CD14-positive monocyte (primary cell): Measurements from ENCODE around the gene THEMIS. TPM values are rescaled to one million over a fixed set of nuclear protein-coding genes. Genes with fewer than 3 reads are reported as not detected.

Experiments used
- DNase-seq, 3 donors: peaks; one replicate each; pipeline ENCODE4 v3.0.0-alpha.2; 2011 to 2022
- H2AFZ ChIP-seq: 2 replicates; pipeline ENCODE4 v1.6.0; 2012; ENCODE audit warnings: mild to moderate bottlenecking, low read depth, low read length, inconsistent platforms; ENCODE audit not compliant: insufficient read depth, poor library complexity, severe bottlenecking
- H3K27ac ChIP-seq, 2 donors: 1 replicate in 1 of 2; 2 replicates in 1 of 2; pipeline ENCODE4 v1.5.1; 2012 to 2013; ENCODE audit warnings: low read length in 2 of 2, control low read depth in 1 of 2, inconsistent platforms in 1 of 2, low read depth in 1 of 2, mild to moderate bottlenecking in 1 of 2
- H3K27me3 ChIP-seq, 2 donors: one replicate each; pipeline versions ENCODE4 v1.6.0 to v1.6.1; 2011 to 2013; ENCODE audit warnings: low read length in 2 of 2; ENCODE audit not compliant: control insufficient read depth in 2 of 2, insufficient read depth in 2 of 2
- H3K36me3 ChIP-seq, 2 donors: replicated peaks in 1 of 2; 1 replicate in 1 of 2; 2 replicates in 1 of 2; pipeline versions ENCODE4 v1.5.1 to v1.6.1; 2012 to 2013; ENCODE audit warnings: low read length in 2 of 2, control low read depth in 1 of 2, inconsistent platforms in 1 of 2, mild to moderate bottlenecking in 1 of 2; ENCODE audit not compliant: insufficient read depth in 2 of 2, control insufficient read depth in 1 of 2
- H3K4me1 ChIP-seq, 2 donors: 1 replicate in 1 of 2; 2 replicates in 1 of 2; pipeline versions ENCODE4 v1.5.1 to v1.6.1; 2012 to 2013; ENCODE audit warnings: low read length in 2 of 2, control low read depth in 1 of 2, inconsistent platforms in 1 of 2, mild to moderate bottlenecking in 1 of 2, moderate library complexity in 1 of 2; ENCODE audit not compliant: insufficient read depth in 2 of 2, control insufficient read depth in 1 of 2
- H3K4me2 ChIP-seq: replicated peaks from 2 replicates; pipeline ENCODE3; 2012; ENCODE audit warnings: low read length, moderate library complexity, mild to moderate bottlenecking; ENCODE audit not compliant: poor library complexity, severe bottlenecking; ENCODE audit errors: extremely low read depth
- H3K4me3 ChIP-seq, 3 experiments: fragments of 200-600 bp in 1 of 3; sonication (generic) in 1 of 3; replicated peaks in 1 of 3; 1 replicate in 2 of 3; 2 replicates in 1 of 3; pipeline ENCODE4 v1.5.1; 2011 to 2013; ENCODE audit warnings: low read length in 3 of 3, mild to moderate bottlenecking in 3 of 3, control low read depth in 2 of 3, low read depth in 2 of 3, inconsistent platforms in 1 of 3, moderate library complexity in 1 of 3
- H3K79me2 ChIP-seq: 2 replicates; pipeline ENCODE4 v1.6.0; 2012; ENCODE audit warnings: mild to moderate bottlenecking, control low read depth, inconsistent platforms, low read length, moderate library complexity; ENCODE audit not compliant: insufficient read depth
- H3K9ac ChIP-seq: 2 replicates; pipeline ENCODE4 v1.6.0; 2017; ENCODE audit warnings: low read length, mild to moderate bottlenecking; ENCODE audit not compliant: insufficient read depth, poor library complexity, severe bottlenecking
- H3K9me3 ChIP-seq, 2 donors: replicated peaks in 1 of 2; 1 replicate in 1 of 2; 2 replicates in 1 of 2; pipeline versions ENCODE4 v1.5.1 to v1.6.1; 2012 to 2013; ENCODE audit warnings: low read length in 2 of 2, control low read depth in 1 of 2; ENCODE audit not compliant: control insufficient read depth in 1 of 2, insufficient read depth in 1 of 2
- H4K20me1 ChIP-seq: 2 replicates; pipeline ENCODE4 v1.6.0; 2012; ENCODE audit warnings: mild to moderate bottlenecking, low read length, control low read depth, moderate library complexity; ENCODE audit not compliant: insufficient read depth
- H3K27ac Mint-ChIP-seq, 7 donors: one replicate each; pipeline ENCODE4 v1.8.0; 2020; ENCODE audit warnings: mild to moderate bottlenecking in 7 of 7, mixed read lengths in 7 of 7, moderate library complexity in 6 of 7, inconsistent platforms in 2 of 7
- H3K27me3 Mint-ChIP-seq, 3 donors: one replicate each; pipeline ENCODE4 v1.8.0; 2021 to 2022; ENCODE audit warnings: low read depth in 3 of 3, mild to moderate bottlenecking in 3 of 3, mixed read lengths in 3 of 3, moderate library complexity in 3 of 3, inconsistent platforms in 1 of 3
- H3K36me3 Mint-ChIP-seq, 2 donors: one replicate each; pipeline ENCODE4 v1.8.0; 2020; ENCODE audit warnings: mixed read lengths in 2 of 2, inconsistent platforms in 1 of 2, mild to moderate bottlenecking in 1 of 2
- H3K4me1 Mint-ChIP-seq: one replicate; pipeline ENCODE4 v1.8.0; 2020; ENCODE audit warnings: mild to moderate bottlenecking, mixed read lengths
- H3K4me3 Mint-ChIP-seq, 2 donors: one replicate each; pipeline ENCODE4 v1.8.0; 2020; ENCODE audit warnings: mild to moderate bottlenecking in 2 of 2, mixed read lengths in 2 of 2, moderate library complexity in 1 of 2
- H3K9me3 Mint-ChIP-seq, 7 donors: one replicate each; pipeline ENCODE4 v1.8.0; 2020 to 2022; ENCODE audit warnings: mixed read lengths in 7 of 7, mild to moderate bottlenecking in 6 of 7, moderate library complexity in 6 of 7, inconsistent platforms in 2 of 7
- CTCF ChIP-seq: fragments of 200-600 bp; IDR thresholded peaks from one replicate; pipeline ENCODE4 v1.8.0; 2022; ENCODE audit warnings: antibody characterized with exemption, mild to moderate bottlenecking
- WGBS: methylation state at CpG from one replicate; pipeline ENCODE4 v1.1.5; 2013; ENCODE audit warnings: missing lambda C conversion rate; ENCODE audit not compliant: insufficient coverage; 5-methylcytosine and 5-hydroxymethylcytosine counted together
- intact Hi-C, 2 donors: fragments of 100-400 bp; cut with micrococcal nuclease; formaldehyde crosslinking; loops; one replicate each; pipeline versions ENCODE4 v1.15.0 to v1.15.1; 2023
- polyA plus RNA-seq, 3 donors: library from polyadenylated mRNA; depleted of rRNA in 1 of 3; unstranded in 2 of 3; stranded (reverse) in 1 of 3; fragments of 300-500 nt in 2 of 3; fragments of >200 nt in 1 of 3; fragmentation: Illumina TruSeq in 2 of 3; gene quantifications; 1 replicate in 2 of 3; 2 replicates in 1 of 3; pipeline ENCODE4 v1.2.3, GENCODE V29; 2012 to 2021

THEMIS gene
- polyA plus RNA-seq, 3 donors: 0.13 to 0.16 TPM; not detected in 1

- Mint-ChIP-seq H3K36me3 (no peaks in the 10 kb centered on the region), H3K4me1 (no peaks in the 10 kb centered on the region), H3K27ac (no peak overlapping the region), H3K9me3 (peaks cover 0 to 4% (median 1%) of the 10 kb centered on the region in 7 donors), H3K27me3 (no peaks in the 10 kb centered on the region), H3K4me3 (no peak overlapping the region)
- Histone ChIP-seq H2AFZ (no peak overlapping the region), H4K20me1 (no peaks in the 10 kb centered on the region), H3K4me2 (no peak overlapping the region), H3K9me3 (no peaks in the 10 kb centered on the region), H3K36me3 (no peaks in the 10 kb centered on the region), H3K27ac (no peak overlapping the region), H3K4me3 (no peak overlapping the region), H3K9ac (no peak overlapping the region), H3K79me2 (no peaks in the 10 kb centered on the region), H3K4me1 (no peaks in the 10 kb centered on the region), H3K27me3 (no peaks in the 10 kb centered on the region)
- intact Hi-C loops: no loop called here
- 84% methylated on average over 5 of the region's 6 CpGs for WGBS
- DNase-seq: no peak
- no peak for TF ChIP-seq CTCF
These were observed 7.3 kb downstream of the THEMIS start for GRCh38 chr6:127893541-127893940.

DNA sequence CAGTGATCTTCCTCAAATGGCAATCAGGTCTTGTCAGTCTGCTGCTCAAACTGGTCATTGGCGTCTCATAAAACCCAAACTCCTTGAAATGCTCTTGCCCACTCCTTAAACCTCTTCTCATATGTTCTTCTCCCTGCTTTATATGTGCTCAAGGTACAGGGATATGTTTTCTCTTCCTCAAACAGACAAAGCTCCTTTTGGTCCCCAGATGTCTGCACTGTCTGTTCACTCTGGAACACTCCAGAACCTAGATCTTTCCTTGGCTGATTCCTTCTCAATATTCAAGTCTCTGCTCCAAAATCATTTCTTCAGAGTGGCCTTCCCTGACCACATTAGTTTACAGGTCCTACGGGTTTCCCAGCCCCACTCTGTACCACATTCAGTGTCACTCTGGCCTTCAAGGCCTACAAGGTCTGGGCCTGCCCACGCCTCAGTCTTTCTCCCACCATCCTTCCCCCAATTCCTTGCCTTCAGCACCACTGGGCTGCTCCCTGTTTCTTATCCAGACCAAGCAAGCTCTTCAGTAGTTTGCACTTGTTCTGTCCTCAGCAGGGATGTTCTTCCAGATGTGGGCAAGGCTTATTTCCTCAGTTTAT is 9.0 kb downstream of the THEMIS start:
- H3K27ac ChIP-seq: no peak overlapping the region
- WGBS: 92% methylated on average over 2 of the region's 3 CpGs
- no peak overlapping the region for H2AFZ ChIP-seq
- no peak overlapping the region for H3K27ac Mint-ChIP-seq
- no peaks in the 10 kb centered on the region for H3K4me1 Mint-ChIP-seq
- H3K4me2 ChIP-seq: no peak overlapping the region
- no peak overlapping the region for H3K4me3 ChIP-seq
- no peaks in the 10 kb centered on the region for H4K20me1 ChIP-seq
- H3K27me3 ChIP-seq: no peaks in the 10 kb centered on the region
- H3K9me3 Mint-ChIP-seq: peaks cover 0 to 4% (median 2%) of the 10 kb centered on the region in 7 donors
- H3K9me3 ChIP-seq: no peaks in the 10 kb centered on the region
- H3K9ac ChIP-seq: no peak overlapping the region
- no peaks in the 10 kb centered on the region for H3K79me2 ChIP-seq
- H3K36me3 ChIP-seq: no peaks in the 10 kb centered on the region
- H3K36me3 Mint-ChIP-seq: no peaks in the 10 kb centered on the region
- H3K4me1 ChIP-seq: no peaks in the 10 kb centered on the region
- intact Hi-C loops: no loop called here
- no peak for DNase-seq
- TF ChIP-seq CTCF: no peak
- no peak overlapping the region for H3K4me3 Mint-ChIP-seq
- no peaks in the 10 kb centered on the region for H3K27me3 Mint-ChIP-seq
